GM21529 (cell line): ENCODE data around the gene MS4A12.
"Not testable (repeated sequence)": the region's sequence is repeated elsewhere in the genome, so short reads cannot be mapped to it uniquely, and the experiment has no call there.

Source experiments
- ATAC-seq: cut with Tn5 transposase; IDR thresholded peaks from one replicate; pipeline ENCODE4 v1.9.1; 2021; ENCODE audit not compliant: unreplicated experiment

MS4A12 gene

DNA sequence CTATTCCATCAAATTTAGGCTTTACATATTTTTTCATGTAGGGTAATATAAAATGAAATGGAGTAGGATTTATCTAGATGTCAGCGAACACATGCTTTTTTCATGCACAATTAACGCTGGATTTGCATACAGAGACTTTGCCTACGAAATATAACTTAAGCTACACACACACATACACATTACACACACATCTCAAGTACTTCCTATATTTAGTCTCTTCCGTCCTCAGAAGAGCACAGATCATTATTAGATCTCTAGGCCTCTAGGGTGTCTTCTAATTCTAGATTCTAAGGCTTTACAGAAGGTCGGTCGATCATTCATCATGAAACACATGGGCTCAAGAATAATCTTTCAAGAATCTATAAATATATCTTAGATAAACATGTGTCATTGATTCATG, 18.8 kb downstream of the MS4A12 start:
- ATAC-seq: no peak

DNA sequence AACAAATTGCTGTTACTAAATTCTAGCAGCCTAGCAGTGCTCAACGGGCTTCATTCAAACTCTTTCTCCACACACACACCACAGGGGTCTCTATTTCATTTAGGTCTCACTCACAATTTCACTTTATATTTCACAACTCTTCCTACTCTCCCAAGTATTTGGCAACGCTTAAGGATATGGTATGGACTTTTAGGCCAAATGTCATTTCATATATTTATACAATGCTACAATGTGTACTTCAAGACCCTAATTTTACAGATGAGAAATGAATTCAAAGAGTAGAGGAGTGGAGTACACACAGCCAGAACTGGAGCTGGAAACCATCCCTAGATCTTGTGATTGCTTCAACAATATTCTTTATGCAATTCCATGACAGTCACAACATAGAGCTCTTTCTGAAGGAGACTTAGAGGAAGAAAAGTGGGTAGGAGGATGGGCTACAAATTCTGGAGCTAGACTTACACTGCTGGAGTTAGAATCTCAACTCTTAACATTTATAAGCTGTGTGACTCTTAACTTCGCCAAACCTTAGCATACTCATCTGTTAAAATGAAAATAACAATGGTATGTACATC, 20.2 kb downstream of the MS4A12 start:
- ATAC-seq: no peak

DNA sequence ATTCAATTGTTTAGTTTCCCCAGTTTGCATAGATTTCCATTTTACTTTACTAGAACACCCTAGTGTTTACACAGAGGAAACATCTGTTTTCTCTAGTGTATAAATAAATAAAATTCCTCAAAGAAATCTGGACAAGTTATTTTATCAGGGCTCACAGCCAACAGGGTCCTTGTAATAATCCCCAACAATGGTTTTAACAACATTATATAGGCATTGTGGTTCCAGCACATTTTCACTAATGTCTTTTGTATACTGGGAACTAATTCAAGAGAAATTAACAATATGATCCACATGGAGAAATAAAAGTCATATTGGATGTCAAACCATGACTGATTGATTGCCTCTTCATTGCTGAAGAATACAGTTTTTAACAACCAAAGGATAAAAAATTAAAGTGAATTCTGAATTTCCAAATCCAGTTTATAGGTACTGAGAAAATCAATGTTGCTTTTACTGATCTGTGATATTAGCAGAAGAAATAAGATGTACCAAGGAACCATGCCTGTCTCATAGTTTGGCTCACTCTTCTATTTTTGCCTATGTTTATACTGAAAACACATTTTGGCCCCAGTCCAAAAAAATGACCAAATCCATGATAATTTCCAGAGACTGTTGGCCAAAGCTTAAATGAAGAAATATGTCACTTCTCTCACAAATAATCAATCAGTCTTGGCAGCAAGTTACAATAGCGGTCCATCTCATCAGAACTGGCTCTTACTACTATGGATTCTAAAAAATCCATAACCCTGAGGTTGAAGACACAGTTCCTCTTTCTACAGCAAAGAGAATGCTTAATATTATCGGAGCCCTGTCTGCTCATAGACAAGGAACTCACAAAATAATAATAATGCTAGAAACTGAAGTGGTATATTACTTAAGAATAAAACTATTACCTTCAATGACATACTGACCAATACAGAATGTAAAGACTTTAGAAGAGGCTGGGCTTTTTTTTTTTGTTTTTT, 21.2 kb downstream of the MS4A12 start:
- ATAC-seq: no peak

DNA sequence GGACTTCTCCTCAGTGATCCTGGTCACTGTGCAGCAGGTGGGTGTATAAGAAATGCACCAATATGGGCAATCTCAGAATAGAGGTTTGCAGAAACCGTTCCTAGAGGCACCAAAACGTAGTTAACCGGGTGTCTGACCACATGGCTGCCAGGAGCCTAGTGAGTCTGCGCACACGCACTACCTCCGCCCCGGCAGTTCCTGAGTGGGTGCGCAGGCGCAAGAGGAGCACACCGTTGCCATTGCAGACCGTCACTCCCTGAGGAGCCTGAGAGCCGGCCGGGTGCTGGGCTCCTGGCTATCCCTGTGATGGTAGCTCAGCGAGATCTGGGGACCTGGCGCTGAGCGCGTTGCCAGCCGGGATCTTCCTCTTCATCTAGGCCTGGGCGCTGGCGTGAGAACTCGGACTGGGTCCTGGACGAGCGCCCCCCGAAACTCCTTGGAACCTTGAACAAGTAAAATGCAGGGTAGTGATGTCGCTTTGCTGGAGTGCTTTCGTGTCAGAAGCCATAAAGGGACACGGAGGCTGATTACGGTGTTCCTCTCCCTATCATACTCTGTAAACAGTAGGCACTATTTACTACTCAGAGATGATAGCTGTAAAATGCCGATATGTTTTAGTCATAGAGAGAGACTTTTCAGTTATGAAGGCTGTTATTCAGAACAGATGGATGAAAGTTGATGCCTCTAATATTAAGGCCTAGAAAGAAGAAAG, 22.7 kb downstream of the MS4A12 start, which contains the start of gene MS4A13:
TSS of gene MS4A13 (plus strand) at position 249 of the 712 bp plus-strand sequence. CDS start 2,692 bp downstream, outside the sequence.
- no peak for ATAC-seq

DNA sequence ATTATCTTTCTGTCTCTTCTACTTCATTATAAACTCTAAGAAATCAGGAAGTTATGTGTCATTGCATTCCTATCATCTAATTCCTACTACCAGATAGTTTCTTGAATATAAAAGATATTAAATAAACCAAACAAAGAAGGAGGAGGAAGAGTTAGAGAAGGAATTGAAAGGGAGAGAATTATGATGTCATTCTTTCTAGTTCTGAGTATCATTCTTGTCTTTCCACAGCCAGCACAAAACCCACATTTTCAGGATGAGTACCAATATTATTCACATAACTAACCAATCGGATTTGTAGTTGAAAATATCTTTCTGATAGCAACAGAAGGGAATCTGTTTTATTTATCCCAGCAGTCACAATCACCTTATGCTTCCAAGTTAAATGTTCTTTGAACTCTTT, 35.9 kb downstream of the MS4A12 start:
- ATAC-seq: no peak

DNA sequence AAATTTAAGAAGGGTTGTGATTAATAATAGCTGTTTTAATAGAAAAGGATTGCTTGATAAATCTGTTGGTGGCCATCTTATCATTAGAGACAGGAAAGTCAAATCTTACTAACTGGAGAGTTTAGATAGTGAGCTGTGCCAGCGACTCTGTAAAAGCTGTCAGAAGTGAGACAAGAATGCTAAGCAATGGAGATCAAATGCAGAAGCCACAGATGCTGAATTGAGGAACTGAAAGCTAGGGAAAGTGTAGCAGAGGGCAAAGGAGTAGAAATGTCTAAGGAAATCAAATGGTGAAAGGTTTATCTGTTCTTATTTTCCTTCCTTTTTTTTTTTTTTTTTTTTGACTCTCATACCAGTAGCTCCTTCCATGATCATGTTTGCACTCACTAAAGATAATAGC, 36.4 kb downstream of the MS4A12 start:
- ATAC-seq: peak; percentile 83

DNA sequence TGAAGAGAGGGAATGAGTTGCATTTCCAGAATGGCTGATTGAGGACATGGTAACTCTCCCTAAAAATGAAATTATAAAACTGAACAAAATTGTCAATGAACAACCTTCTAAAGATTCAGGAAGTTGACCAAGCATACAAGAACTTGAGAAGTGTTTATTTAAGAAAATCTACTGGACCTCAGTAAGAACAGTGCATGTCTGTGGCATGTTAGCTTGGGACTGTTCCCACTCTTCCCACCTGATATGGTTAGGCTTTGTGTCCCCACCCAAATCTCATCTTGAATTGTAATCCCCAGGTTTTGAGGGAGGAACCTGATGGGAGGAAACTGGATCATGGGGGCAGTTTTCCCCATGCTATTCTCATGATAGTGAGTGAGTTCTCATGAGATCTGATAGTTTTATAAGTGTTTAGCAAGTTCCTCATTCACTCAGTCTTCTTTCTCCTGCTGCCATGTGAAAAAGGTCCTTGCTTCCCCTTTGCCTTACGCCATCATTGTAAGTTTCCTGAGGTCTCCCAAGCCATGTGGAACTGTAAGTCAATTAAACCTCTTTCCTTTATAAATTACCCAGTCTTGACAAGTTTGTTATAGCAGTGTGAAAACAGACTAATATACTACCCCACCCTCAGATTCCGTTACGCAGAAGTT, 38.0 kb downstream of the MS4A12 start:
- no peak for ATAC-seq

DNA sequence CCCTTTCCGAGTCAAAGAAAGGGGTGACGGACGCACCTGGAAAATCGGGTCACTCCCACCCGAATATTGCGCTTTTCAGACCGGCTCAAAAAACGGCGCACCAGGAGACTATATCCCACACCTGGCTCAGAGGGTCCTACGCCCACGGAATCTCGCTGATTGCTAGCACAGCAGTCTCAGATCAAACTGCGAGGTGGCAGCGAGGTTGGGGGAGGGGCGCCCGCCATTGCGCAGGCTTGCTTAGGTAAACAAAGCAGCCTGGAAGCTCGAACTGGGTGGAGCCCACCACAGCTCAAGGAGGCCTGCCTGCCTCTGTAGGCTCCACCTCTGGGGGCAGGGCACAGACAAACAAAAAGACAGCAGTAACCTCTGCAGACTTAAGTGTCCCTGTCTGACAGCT, 39.8 kb downstream of the MS4A12 start:
- not testable (repeated sequence) for ATAC-seq

DNA sequence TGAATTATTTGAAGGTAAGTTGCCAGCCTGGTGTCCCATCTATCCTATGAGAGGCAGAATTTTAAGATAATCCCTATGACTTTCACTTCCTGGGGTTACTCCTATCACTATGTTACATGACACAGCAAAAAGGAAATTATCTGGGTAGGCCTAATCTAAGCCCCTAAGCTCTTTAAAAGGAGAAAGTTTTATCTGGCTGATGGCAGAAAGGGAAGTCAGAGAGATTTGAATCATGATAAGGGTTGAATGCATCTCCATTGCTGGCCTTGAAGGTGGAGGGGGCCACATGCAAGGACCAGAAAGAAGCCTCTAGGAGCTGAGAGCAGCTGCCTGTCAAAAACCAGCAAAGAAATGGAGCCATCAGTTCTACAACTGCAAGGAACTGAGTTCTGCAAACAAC, 46.0 kb downstream of the MS4A12 start:
- ATAC-seq: not testable (repeated sequence)

DNA sequence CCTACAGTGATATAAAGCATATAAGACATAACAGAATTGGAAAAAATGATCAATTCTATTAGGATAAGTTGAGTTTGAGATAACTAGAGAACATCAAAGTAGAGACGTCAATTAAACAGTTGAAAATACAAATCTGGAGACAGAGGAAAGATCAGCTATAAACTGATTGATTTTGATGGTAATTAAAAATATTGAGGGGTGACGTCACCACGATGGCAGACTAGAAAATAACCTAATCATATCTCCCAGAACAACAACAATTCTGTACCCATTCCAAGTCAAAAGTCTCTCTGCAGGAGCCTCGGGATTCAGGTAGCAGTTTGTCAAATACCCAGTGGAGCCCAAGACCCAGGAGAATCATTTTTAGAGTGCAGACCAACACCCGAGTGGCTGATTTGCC, 51.5 kb downstream of the MS4A12 start:
- no peak for ATAC-seq
